ENCODE measurements around the gene PRL. TPM values are rescaled to one million over a fixed set of nuclear protein-coding genes. Genes with fewer than 3 reads are reported as not detected.

Gene PRL
- polyA plus RNA-seq, 4 donors: 0.16 TPM; not detected in 3

- Histone ChIP-seq H3K27ac (ENCODE audit: low read depth in 1 of 3, low read length in 2 of 3) (no peak overlapping the region), H3K4me3 (ENCODE audit: low read depth in 1 of 3, low read length in 3 of 3) (no peak overlapping the region), H3K27me3 (ENCODE audit: control insufficient read depth in 3 of 3, insufficient read depth in 3 of 3, low read length in 3 of 3) (no peaks in the 10 kb centered on the region), H3K9me3 (ENCODE audit: control insufficient read depth in 2 of 2, insufficient read depth in 1 of 2, low read depth in 1 of 2, low read length in 1 of 2) (peaks cover 0 to 3% of the 10 kb centered on the region in 2 donors), H3K4me1 (ENCODE audit: control insufficient read depth in 3 of 3, insufficient read depth in 2 of 3, low read depth in 1 of 3, low read length in 2 of 3) (no peaks in the 10 kb centered on the region), H3K36me3 (ENCODE audit: control insufficient read depth in 3 of 3, insufficient read depth in 2 of 3, low read depth in 1 of 3, low read length in 3 of 3) (no peaks in the 10 kb centered on the region)
- DNase-seq (no peak), FAIRE-seq (no peak)
- WGBS, 3 donors: 74 to 78% (median 78%) methylated on average over 3 of the region's 3 CpGs
These were observed 10.1 kb upstream of the PRL start for GRCh38 chr6:22306741-22307466.

- H3K36me3 ChIP-seq (ENCODE audit: control insufficient read depth in 3 of 3, insufficient read depth in 2 of 3, low read depth in 1 of 3, low read length in 3 of 3): no peaks in the 10 kb centered on the region
- H3K4me1 ChIP-seq (ENCODE audit: control insufficient read depth in 3 of 3, insufficient read depth in 2 of 3, low read depth in 1 of 3, low read length in 2 of 3): no peaks in the 10 kb centered on the region
- no peaks in the 10 kb centered on the region for H3K27me3 ChIP-seq (ENCODE audit: control insufficient read depth in 3 of 3, insufficient read depth in 3 of 3, low read length in 3 of 3)
- no peak for FAIRE-seq
- H3K27ac ChIP-seq (ENCODE audit: low read depth in 1 of 3, low read length in 2 of 3): no peak overlapping the region
- no peak for DNase-seq
- WGBS, 3 donors: 23 to 41% (median 37%) methylated on average over 1 of the region's 1 CpG
- no peaks in the 10 kb centered on the region for H3K9me3 ChIP-seq (ENCODE audit: control insufficient read depth in 2 of 2, insufficient read depth in 1 of 2, low read depth in 1 of 2, low read length in 1 of 2)
- no peak overlapping the region for H3K4me3 ChIP-seq (ENCODE audit: low read depth in 1 of 3, low read length in 3 of 3)
These were observed 6.0 kb upstream of the PRL start for GRCh38 chr6:22302838-22303237.

DNA sequence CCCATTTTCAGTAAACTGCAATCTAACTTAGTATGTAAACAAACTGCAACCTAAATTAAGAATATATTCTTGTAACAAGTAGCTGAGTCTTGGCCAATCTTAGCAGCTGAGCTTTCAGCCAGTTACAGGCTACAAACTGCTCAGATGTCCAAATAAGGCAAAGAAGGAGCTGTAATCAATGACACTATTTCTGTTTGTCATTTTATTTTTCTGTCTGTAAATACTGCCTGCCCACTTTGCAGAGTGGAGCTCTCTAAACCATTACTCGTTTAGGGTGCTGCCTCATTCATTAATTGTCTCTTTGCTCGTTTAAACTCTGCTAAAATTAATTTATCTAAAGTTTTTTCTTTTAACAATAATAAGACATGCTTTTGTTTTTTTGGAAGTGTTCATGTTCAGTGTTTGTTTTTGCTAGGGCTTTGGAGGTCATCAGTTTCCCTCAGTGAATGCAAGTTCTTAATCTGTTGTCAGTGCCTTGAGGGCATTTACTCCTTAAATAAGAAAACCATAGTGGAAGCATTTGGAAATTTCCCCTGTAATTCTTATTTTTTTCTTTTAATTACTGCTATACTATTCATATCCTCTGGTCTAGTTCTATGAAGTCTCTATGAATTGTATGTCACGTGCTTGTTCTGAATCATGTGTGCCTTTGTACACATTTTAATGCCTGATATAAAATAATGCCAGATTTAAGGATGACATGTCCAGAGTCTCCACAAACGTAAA, 3.6 kb upstream of the PRL start:
- Histone ChIP-seq H3K9me3 (ENCODE audit: control insufficient read depth in 2 of 2, insufficient read depth in 1 of 2, low read depth in 1 of 2, low read length in 1 of 2) (no peaks in the 10 kb centered on the region), H3K4me1 (ENCODE audit: control insufficient read depth in 3 of 3, insufficient read depth in 2 of 3, low read depth in 1 of 3, low read length in 2 of 3) (no peaks in the 10 kb centered on the region), H3K36me3 (ENCODE audit: control insufficient read depth in 3 of 3, insufficient read depth in 2 of 3, low read depth in 1 of 3, low read length in 3 of 3) (no peaks in the 10 kb centered on the region), H3K27ac (ENCODE audit: low read depth in 1 of 3, low read length in 2 of 3) (no peak overlapping the region), H3K27me3 (ENCODE audit: control insufficient read depth in 3 of 3, insufficient read depth in 3 of 3, low read length in 3 of 3) (no peaks in the 10 kb centered on the region), H3K4me3 (ENCODE audit: low read depth in 1 of 3, low read length in 3 of 3) (no peak overlapping the region)
- WGBS, 3 donors: 65 to 75% (median 68%) methylated on average over 4 of the region's 4 CpGs
- DNase-seq: no peak
- no peak for FAIRE-seq

- DNase-seq: no peak
- Histone ChIP-seq H3K4me3 (ENCODE audit: low read depth in 1 of 3, low read length in 3 of 3) (no peak overlapping the region), H3K36me3 (ENCODE audit: control insufficient read depth in 3 of 3, insufficient read depth in 2 of 3, low read depth in 1 of 3, low read length in 3 of 3) (no peaks in the 10 kb centered on the region), H3K27me3 (ENCODE audit: control insufficient read depth in 3 of 3, insufficient read depth in 3 of 3, low read length in 3 of 3) (no peaks in the 10 kb centered on the region), H3K4me1 (ENCODE audit: control insufficient read depth in 3 of 3, insufficient read depth in 2 of 3, low read depth in 1 of 3, low read length in 2 of 3) (no peaks in the 10 kb centered on the region), H3K27ac (ENCODE audit: low read depth in 1 of 3, low read length in 2 of 3) (no peak overlapping the region), H3K9me3 (ENCODE audit: control insufficient read depth in 2 of 2, insufficient read depth in 1 of 2, low read depth in 1 of 2, low read length in 1 of 2) (no peaks in the 10 kb centered on the region)
- no peak for FAIRE-seq
- 55 to 73% (median 63%) methylated on average over 1 of the region's 1 CpG for WGBS, 3 donors
These were observed 1.6 kb upstream of the PRL start for GRCh38 chr6:22298475-22298890.

- Histone ChIP-seq H3K27ac (ENCODE audit: low read depth in 1 of 3, low read length in 2 of 3) (no peak overlapping the region), H3K36me3 (ENCODE audit: control insufficient read depth in 3 of 3, insufficient read depth in 2 of 3, low read depth in 1 of 3, low read length in 3 of 3) (no peaks in the 10 kb centered on the region), H3K27me3 (ENCODE audit: control insufficient read depth in 3 of 3, insufficient read depth in 3 of 3, low read length in 3 of 3) (no peaks in the 10 kb centered on the region), H3K4me1 (ENCODE audit: control insufficient read depth in 3 of 3, insufficient read depth in 2 of 3, low read depth in 1 of 3, low read length in 2 of 3) (no peaks in the 10 kb centered on the region), H3K4me3 (ENCODE audit: low read depth in 1 of 3, low read length in 3 of 3) (no peak overlapping the region), H3K9me3 (ENCODE audit: control insufficient read depth in 2 of 2, insufficient read depth in 1 of 2, low read depth in 1 of 2, low read length in 1 of 2) (no peaks in the 10 kb centered on the region)
- FAIRE-seq (no peak), DNase-seq (no peak)
- WGBS, 3 donors: 67 to 78% (median 69%) methylated on average over 1 of the region's 1 CpG
These were observed 769 bp downstream of the PRL start for GRCh38 chr6:22296067-22296466.

- DNase-seq: no peak
- Histone ChIP-seq H3K27ac (ENCODE audit: low read depth in 1 of 3, low read length in 2 of 3) (no peak overlapping the region), H3K4me1 (ENCODE audit: control insufficient read depth in 3 of 3, insufficient read depth in 2 of 3, low read depth in 1 of 3, low read length in 2 of 3) (no peaks in the 10 kb centered on the region), H3K36me3 (ENCODE audit: control insufficient read depth in 3 of 3, insufficient read depth in 2 of 3, low read depth in 1 of 3, low read length in 3 of 3) (no peaks in the 10 kb centered on the region), H3K27me3 (ENCODE audit: control insufficient read depth in 3 of 3, insufficient read depth in 3 of 3, low read length in 3 of 3) (no peaks in the 10 kb centered on the region), H3K9me3 (ENCODE audit: control insufficient read depth in 2 of 2, insufficient read depth in 1 of 2, low read depth in 1 of 2, low read length in 1 of 2) (no peaks in the 10 kb centered on the region), H3K4me3 (ENCODE audit: low read depth in 1 of 3, low read length in 3 of 3) (no peak overlapping the region)
- FAIRE-seq: no peak
- 66 to 78% (median 77%) methylated on average over 9 of the region's 9 CpGs for WGBS, 3 donors
These were observed 1.7 kb downstream of the PRL start for GRCh38 chr6:22295145-22295544.

- DNase-seq (no peak), FAIRE-seq (no peak)
- no peaks in the 10 kb centered on the region for H3K9me3 ChIP-seq (ENCODE audit: control insufficient read depth in 2 of 2, insufficient read depth in 1 of 2, low read depth in 1 of 2, low read length in 1 of 2)
- H3K4me3 ChIP-seq (ENCODE audit: low read depth in 1 of 3, low read length in 3 of 3): no peak overlapping the region
- no peaks in the 10 kb centered on the region for H3K36me3 ChIP-seq (ENCODE audit: control insufficient read depth in 3 of 3, insufficient read depth in 2 of 3, low read depth in 1 of 3, low read length in 3 of 3)
- no peak overlapping the region for H3K27ac ChIP-seq (ENCODE audit: low read depth in 1 of 3, low read length in 2 of 3)
- no peaks in the 10 kb centered on the region for H3K4me1 ChIP-seq (ENCODE audit: control insufficient read depth in 3 of 3, insufficient read depth in 2 of 3, low read depth in 1 of 3, low read length in 2 of 3)
- 78 to 88% (median 86%) methylated on average over 17 of the region's 17 CpGs for WGBS, 3 donors
- H3K27me3 ChIP-seq (ENCODE audit: control insufficient read depth in 3 of 3, insufficient read depth in 3 of 3, low read length in 3 of 3): no peaks in the 10 kb centered on the region
These were observed 2.5 kb downstream of the PRL start for GRCh38 chr6:22294301-22294700.

DNA sequence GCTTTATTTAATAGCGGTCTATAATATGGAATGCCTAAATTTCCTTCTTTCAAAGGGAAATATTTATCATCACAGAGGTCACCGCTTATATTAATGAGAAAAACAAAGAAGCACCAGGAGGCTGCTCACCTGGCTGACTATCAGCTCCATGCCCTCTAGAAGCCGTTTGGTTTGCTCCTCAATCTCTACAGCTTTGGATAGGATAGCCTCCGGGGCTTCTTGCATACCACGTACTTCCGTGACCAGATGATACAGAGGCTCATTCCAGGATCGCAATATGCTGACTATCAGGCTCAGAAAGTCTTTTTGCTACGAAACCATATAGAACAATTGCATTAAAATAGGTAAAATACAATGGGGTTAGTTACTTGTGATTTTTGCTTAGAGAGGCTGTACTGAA, 6.8 kb downstream of the PRL start:
- WGBS, 3 donors: 87 to 93% (median 89%) methylated on average over 8 of the region's 8 CpGs
- FAIRE-seq: no peak

More for the DNA sequence above, 6.8 kb downstream of the PRL start:
- no peaks in the 10 kb centered on the region for H3K36me3 ChIP-seq (ENCODE audit: control insufficient read depth in 3 of 3, insufficient read depth in 2 of 3, low read depth in 1 of 3, low read length in 3 of 3)
- DNase-seq: no peak
- H3K9me3 ChIP-seq (ENCODE audit: control insufficient read depth in 2 of 2, insufficient read depth in 1 of 2, low read depth in 1 of 2, low read length in 1 of 2): no peaks in the 10 kb centered on the region
- no peaks in the 10 kb centered on the region for H3K4me1 ChIP-seq (ENCODE audit: control insufficient read depth in 3 of 3, insufficient read depth in 2 of 3, low read depth in 1 of 3, low read length in 2 of 3)
- no peak overlapping the region for H3K4me3 ChIP-seq (ENCODE audit: low read depth in 1 of 3, low read length in 3 of 3)
- H3K27ac ChIP-seq (ENCODE audit: low read depth in 1 of 3, low read length in 2 of 3): no peak overlapping the region
- H3K27me3 ChIP-seq (ENCODE audit: control insufficient read depth in 3 of 3, insufficient read depth in 3 of 3, low read length in 3 of 3): no peaks in the 10 kb centered on the region
